ENCODE results near the gene COL27A1. TPM values are rescaled to one million over a fixed set of nuclear protein-coding genes. Genes with fewer than 3 reads are reported as not detected.

Gene COL27A1
- total RNA-seq, 4 donors from 2014 or later: 14.2 to 32.9 (median 20.7) TPM

DNA sequence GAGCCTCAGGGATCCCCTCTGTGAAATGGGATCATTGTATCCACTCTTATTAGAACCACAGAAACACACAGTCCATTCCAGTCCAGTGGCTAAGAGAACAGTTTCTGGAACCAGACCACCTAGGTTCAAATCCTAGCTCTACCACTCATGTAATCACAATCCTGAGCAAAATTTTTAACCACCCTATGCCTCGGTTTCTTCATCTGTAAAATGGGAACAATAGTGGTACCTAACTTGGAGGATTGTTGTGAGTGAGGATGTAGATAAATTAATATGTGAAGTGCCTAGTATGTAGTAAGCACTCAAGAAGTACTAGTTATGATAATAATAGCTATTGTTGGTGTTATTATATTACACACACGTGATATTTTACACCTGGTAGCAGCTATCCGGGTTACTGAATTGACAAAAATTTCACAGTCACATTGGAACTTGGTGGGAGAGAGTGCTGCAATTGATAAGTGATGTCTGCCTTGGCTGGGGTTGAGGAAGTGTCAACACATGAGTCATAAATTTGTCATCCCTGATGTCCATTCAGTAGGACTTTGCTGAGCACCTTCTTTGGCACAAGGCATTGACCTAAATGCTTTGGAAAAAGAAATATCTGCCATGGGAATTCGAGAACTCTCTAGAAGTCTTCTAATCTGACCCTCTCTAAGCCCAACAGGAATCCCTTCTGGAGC lies 68.4 kb downstream of the COL27A1 start:
- TF ChIP-seq POLR2AphosphoS5 (IDR thresholded peaks at IDR 0.05) (no peak), POLR2A (IDR thresholded peaks at IDR 0.05) (no peak), EP300 (IDR thresholded peaks at IDR 0.05) (no peak)
- TF ChIP-seq, protein P1, sequence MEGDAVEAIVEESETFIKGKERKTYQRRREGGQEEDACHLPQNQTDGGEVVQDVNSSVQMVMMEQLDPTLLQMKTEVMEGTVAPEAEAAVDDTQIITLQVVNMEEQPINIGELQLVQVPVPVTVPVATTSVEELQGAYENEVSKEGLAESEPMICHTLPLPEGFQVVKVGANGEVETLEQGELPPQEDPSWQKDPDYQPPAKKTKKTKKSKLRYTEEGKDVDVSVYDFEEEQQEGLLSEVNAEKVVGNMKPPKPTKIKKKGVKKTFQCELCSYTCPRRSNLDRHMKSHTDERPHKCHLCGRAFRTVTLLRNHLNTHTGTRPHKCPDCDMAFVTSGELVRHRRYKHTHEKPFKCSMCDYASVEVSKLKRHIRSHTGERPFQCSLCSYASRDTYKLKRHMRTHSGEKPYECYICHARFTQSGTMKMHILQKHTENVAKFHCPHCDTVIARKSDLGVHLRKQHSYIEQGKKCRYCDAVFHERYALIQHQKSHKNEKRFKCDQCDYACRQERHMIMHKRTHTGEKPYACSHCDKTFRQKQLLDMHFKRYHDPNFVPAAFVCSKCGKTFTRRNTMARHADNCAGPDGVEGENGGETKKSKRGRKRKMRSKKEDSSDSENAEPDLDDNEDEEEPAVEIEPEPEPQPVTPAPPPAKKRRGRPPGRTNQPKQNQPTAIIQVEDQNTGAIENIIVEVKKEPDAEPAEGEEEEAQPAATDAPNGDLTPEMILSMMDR (IDR thresholded peaks at IDR 0.05): no peak
- Histone ChIP-seq H3K9me3 (no peaks in the 10 kb centered on the region), H3K4me3 (no peak overlapping the region), H3K27ac (no peak overlapping the region), H3K27me3 (no peaks in the 10 kb centered on the region), H3K4me1 (peaks cover 3% of the 10 kb centered on the region), H3K36me3 (peaks cover 6% of the 10 kb centered on the region)
- 93% methylated on average over 4 of the region's 4 CpGs for WGBS
- DNase-seq (ENCODE audit: low spot score in 2 of 2): no peak

- H3K27ac ChIP-seq: no peak overlapping the region
Observed at GRCh38 chr9:114224247-114224610, 68.9 kb downstream of the COL27A1 start.

DNA sequence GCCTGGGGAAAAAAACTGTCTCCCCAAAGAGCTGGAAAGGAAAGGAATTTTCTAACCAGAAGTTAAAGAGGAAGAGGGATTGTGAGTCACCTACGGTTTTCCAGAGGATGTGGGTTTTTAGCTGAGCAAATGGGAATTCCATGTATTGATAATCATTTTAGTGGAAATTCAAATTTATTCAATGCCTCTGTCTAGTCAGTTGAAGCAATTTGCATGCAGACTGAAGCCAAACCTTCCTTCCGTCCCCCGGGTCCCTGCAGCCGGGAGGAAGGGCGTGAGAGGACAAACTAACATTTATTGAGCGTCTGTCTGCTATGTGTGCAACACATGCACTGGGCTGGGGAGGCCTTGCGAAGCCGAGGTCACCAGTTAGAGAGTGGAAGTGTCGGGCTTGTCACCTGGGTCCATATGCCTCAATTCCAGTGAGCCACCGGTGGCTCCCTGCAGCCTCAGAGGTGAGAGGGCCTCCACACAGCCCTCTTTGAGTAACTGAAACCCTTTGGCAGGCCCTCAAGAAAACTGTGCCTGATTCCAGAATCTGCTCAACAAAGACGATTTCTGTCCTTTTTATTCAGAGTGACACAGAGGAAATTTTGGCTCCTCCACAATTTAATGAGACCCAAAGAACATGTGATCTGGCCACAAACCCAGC lies 70.3 kb downstream of the COL27A1 start:
- peaks cover 3% of the 10 kb centered on the region for H3K4me1 ChIP-seq
- peaks cover 6% of the 10 kb centered on the region for H3K36me3 ChIP-seq
- no peak overlapping the region for H3K27ac ChIP-seq
- DNase-seq (ENCODE audit: low spot score in 2 of 2): no peak
- H3K4me3 ChIP-seq: no peak overlapping the region
- whole genome bisulfite sequencing: 74% methylated on average over 7 of the region's 11 CpGs
- H3K9me3 ChIP-seq: no peaks in the 10 kb centered on the region
- no peaks in the 10 kb centered on the region for H3K27me3 ChIP-seq
- TF ChIP-seq EP300 (IDR thresholded peaks at IDR 0.05) (no peak), POLR2AphosphoS5 (IDR thresholded peaks at IDR 0.05) (no peak), POLR2A (IDR thresholded peaks at IDR 0.05) (no peak)
- TF ChIP-seq, protein P1 (IDR thresholded peaks at IDR 0.05): no peak

More at GRCh38 chr9:114224247-114224610, 68.9 kb downstream of the COL27A1 start:
- H3K36me3 ChIP-seq: peaks cover 6% of the 10 kb centered on the region
- H3K27me3 ChIP-seq: no peaks in the 10 kb centered on the region
- H3K4me1 ChIP-seq: peaks cover 3% of the 10 kb centered on the region
- no peaks in the 10 kb centered on the region for H3K9me3 ChIP-seq
- no peak overlapping the region for H3K4me3 ChIP-seq
- no peak for DNase-seq (ENCODE audit: low spot score in 2 of 2)
- WGBS: 58% methylated on average over 3 of the region's 3 CpGs
- no peak for TF ChIP-seq POLR2A (IDR thresholded peaks at IDR 0.05)
- no peak for TF ChIP-seq EP300 (IDR thresholded peaks at IDR 0.05)
- no peak for TF ChIP-seq POLR2AphosphoS5 (IDR thresholded peaks at IDR 0.05)
- TF ChIP-seq, protein P1 (IDR thresholded peaks at IDR 0.05): no peak

GRCh38 chr9:114226246-114227055 lies 71.1 kb downstream of the COL27A1 start:
- H3K27me3 ChIP-seq: no peaks in the 10 kb centered on the region
- no peaks in the 10 kb centered on the region for H3K9me3 ChIP-seq
- no peak overlapping the region for H3K27ac ChIP-seq
- WGBS: 92% methylated on average over 10 of the region's 10 CpGs
- H3K36me3 ChIP-seq: peaks cover 6% of the 10 kb centered on the region
- H3K4me1 ChIP-seq: peaks cover 6% of the 10 kb centered on the region
- no peak overlapping the region for H3K4me3 ChIP-seq
- TF ChIP-seq EP300 (IDR thresholded peaks at IDR 0.05): no peak
- TF ChIP-seq POLR2AphosphoS5 (IDR thresholded peaks at IDR 0.05): no peak
- no peak for TF ChIP-seq POLR2A (IDR thresholded peaks at IDR 0.05)
- TF ChIP-seq, protein P1 (IDR thresholded peaks at IDR 0.05): no peak
- DNase-seq (ENCODE audit: low spot score in 2 of 2): no peak
